Neutrophil (primary cell): ENCODE results near the gene GSG1L.

Experiments used
- H3K27ac ChIP-seq: fragments of 200-600 bp; sonication (generic); 2 replicates; pipeline ENCODE4 v1.5.1; 2016; ENCODE audit warnings: mild to moderate bottlenecking, moderate library complexity
- H3K27me3 ChIP-seq: fragments of 200-600 bp; sonication (generic); 2 replicates; pipeline ENCODE4 v1.6.0; 2016; ENCODE audit warnings: mild to moderate bottlenecking
- H3K36me3 ChIP-seq: fragments of 200-600 bp; sonication (generic); 2 replicates; pipeline ENCODE4 v1.5.1; 2017
- H3K4me1 ChIP-seq, 2 experiments: fragments of 200-600 bp in 1 of 2; sonication (generic) in 1 of 2; 1 replicate in 1 of 2; 2 replicates in 1 of 2; pipeline versions ENCODE4 v1.5.1 to v1.6.1; 2013 to 2016; ENCODE audit warnings: low read depth in 1 of 2, low read length in 1 of 2, mild to moderate bottlenecking in 1 of 2, moderate library complexity in 1 of 2; ENCODE audit not compliant: control insufficient read depth in 1 of 2, insufficient read depth in 1 of 2
- H3K4me3 ChIP-seq, 2 experiments: fragments of 200-600 bp in 1 of 2; sonication (generic) in 1 of 2; 1 replicate in 1 of 2; 2 replicates in 1 of 2; pipeline ENCODE4 v1.5.1; 2013 to 2016; ENCODE audit warnings: low read depth in 1 of 2, low read length in 1 of 2, mild to moderate bottlenecking in 1 of 2, moderate library complexity in 1 of 2
- H3K9me3 ChIP-seq: fragments of 200-600 bp; sonication (generic); 2 replicates; pipeline ENCODE4 v1.5.1; 2016
- TF ChIP-seq, protein P1 (sequence below): fragments of 200-600 bp; sonication (generic); IDR thresholded peaks from 2 replicates; pipeline ENCODE4 v1.5.1; 2016; ENCODE audit warnings: antibody characterized with exemption

Gene GSG1L

DNA sequence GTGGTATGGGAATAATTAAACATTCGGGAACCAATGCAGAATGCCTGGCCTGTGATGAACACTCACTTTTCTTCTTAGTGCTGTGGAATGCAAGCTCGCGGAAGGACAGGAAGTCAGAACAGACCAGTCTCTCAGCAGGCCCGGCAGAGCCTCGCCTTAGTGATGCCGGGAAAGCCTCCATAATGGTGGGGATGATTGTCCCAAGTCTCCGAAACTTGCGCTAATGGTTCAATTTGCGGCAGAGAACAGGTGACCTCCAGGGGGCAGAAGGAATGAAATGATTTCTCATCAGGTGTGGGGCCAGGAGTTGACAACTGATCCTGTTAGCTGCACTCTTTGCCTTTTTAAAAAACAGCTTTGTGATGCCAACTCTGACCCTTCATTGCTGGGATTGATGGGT, 170.6 kb downstream of the GSG1L start:
- H3K27ac ChIP-seq = no peak overlapping the region
- peaks cover 45% of the 10 kb centered on the region for H3K27me3 ChIP-seq
- no peaks in the 10 kb centered on the region for H3K4me1 ChIP-seq
- no peaks in the 10 kb centered on the region for H3K36me3 ChIP-seq
- TF ChIP-seq, protein P1, sequence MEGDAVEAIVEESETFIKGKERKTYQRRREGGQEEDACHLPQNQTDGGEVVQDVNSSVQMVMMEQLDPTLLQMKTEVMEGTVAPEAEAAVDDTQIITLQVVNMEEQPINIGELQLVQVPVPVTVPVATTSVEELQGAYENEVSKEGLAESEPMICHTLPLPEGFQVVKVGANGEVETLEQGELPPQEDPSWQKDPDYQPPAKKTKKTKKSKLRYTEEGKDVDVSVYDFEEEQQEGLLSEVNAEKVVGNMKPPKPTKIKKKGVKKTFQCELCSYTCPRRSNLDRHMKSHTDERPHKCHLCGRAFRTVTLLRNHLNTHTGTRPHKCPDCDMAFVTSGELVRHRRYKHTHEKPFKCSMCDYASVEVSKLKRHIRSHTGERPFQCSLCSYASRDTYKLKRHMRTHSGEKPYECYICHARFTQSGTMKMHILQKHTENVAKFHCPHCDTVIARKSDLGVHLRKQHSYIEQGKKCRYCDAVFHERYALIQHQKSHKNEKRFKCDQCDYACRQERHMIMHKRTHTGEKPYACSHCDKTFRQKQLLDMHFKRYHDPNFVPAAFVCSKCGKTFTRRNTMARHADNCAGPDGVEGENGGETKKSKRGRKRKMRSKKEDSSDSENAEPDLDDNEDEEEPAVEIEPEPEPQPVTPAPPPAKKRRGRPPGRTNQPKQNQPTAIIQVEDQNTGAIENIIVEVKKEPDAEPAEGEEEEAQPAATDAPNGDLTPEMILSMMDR = no peak
- no peak overlapping the region for H3K4me3 ChIP-seq
- no peaks in the 10 kb centered on the region for H3K9me3 ChIP-seq

DNA sequence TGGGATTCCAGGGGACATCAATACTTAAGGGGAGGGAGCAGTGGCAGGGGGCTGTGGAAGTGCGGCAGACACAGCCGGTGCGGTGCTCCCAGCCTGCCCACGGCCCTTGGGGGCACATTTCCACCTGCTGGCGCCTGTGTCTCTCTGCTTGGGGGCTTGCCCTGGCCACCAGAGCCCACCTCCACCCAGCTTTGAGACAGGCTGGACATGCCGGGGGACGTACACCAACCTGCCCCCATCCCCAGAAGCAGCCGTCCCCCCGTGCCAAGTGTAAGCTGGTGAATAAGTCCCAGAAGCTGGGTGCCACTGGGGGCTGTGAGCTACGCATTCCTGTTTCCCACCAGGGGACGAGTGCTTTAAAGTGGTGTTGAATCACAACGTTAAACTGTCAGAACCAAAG, 172.6 kb downstream of the GSG1L start:
- no peak overlapping the region for H3K4me3 ChIP-seq
- peaks cover 57% of the 10 kb centered on the region for H3K27me3 ChIP-seq
- no peaks in the 10 kb centered on the region for H3K36me3 ChIP-seq
- TF ChIP-seq, protein P1 = no peak
- H3K4me1 ChIP-seq = no peaks in the 10 kb centered on the region
- no peak overlapping the region for H3K27ac ChIP-seq
- no peaks in the 10 kb centered on the region for H3K9me3 ChIP-seq

DNA sequence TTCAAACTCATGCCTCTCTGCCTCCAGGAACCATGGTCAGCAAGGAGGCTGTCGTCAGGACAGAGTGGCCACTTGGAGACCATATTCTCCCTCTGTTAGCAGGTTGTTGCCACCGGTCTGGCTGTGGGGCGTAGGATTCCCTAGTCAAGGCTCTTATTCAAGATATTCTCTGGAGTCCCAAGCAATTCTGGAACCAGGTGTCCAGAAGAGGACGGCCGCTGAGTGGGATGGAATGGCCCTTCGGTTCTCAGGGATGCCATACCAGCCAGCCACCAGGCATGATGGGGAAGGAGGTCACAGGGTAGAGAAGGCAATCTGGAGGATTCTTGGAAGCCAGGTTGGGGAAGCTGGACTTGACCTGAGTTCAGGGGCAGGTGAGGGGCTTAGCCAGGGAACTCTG, 173.5 kb downstream of the GSG1L start:
- H3K27ac ChIP-seq = no peak overlapping the region
- H3K9me3 ChIP-seq = no peaks in the 10 kb centered on the region
- H3K4me3 ChIP-seq = no peak overlapping the region
- TF ChIP-seq, protein P1 = no peak
- no peaks in the 10 kb centered on the region for H3K4me1 ChIP-seq
- H3K27me3 ChIP-seq = peaks cover 57% of the 10 kb centered on the region
- H3K36me3 ChIP-seq = no peaks in the 10 kb centered on the region

DNA sequence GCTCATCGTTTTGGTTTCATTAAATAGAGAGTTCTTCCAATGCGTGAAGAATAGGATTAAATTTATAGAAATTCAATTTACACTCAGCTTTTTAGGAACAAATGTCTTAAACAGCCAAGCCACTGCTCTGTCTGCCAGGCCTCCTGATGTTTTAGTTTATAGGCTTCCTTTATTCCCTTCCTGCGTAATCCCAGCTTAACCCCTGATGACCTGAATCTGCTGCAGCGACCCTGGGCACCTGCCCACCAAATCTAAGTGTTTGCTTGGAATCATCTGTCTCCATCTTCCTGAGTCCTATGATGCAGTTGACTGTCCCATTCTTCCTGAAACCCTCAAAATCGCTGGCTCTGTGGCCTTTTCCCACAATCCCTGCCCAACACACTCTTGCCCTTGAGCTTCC, 179.9 kb downstream of the GSG1L start:
- Histone ChIP-seq H3K4me1 (no peaks in the 10 kb centered on the region), H3K36me3 (no peaks in the 10 kb centered on the region), H3K4me3 (no peak overlapping the region), H3K27me3 (peaks cover 22% of the 10 kb centered on the region), H3K9me3 (no peaks in the 10 kb centered on the region), H3K27ac (no peak overlapping the region)
- TF ChIP-seq, protein P1 = no peak

DNA sequence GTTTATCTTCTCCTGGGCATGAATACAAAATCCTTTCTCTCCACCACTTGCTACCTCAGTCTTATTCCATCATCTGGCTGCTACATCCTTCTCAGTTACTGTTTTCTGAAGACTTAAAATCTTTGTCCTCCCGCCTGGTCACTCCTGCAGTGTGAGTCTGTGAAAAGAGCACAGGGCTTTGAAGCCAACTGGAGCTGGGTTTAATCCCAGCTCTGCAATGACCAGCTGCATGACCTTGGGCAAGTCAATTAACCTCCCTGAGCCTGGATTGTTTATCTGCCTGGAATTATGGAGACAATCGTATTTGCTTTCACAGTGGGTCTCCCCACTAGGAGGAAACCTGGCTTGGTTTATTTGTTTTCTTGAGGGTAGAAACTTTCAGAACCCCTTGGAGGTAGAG, 183.2 kb downstream of the GSG1L start:
- Histone ChIP-seq H3K27me3 (peaks cover 6% of the 10 kb centered on the region), H3K4me1 (no peaks in the 10 kb centered on the region)

More for the DNA sequence above, 183.2 kb downstream of the GSG1L start:
- no peaks in the 10 kb centered on the region for H3K9me3 ChIP-seq
- H3K36me3 ChIP-seq = no peaks in the 10 kb centered on the region
- no peak overlapping the region for H3K4me3 ChIP-seq
- TF ChIP-seq, protein P1 = no peak
- H3K27ac ChIP-seq = no peak overlapping the region
